HG02852 (cell line): ENCODE results near the gene TMEM164.
A peak's percentile ranks its signal among the peaks of the same experiment; 100 is the strongest.

Source experiments
- ATAC-seq: cut with Tn5 transposase; IDR thresholded peaks from one replicate; pipeline ENCODE4 v1.9.1; 2021; ENCODE audit warnings: mild to moderate bottlenecking, moderate library complexity; ENCODE audit not compliant: unreplicated experiment

The TMEM164 gene

DNA sequence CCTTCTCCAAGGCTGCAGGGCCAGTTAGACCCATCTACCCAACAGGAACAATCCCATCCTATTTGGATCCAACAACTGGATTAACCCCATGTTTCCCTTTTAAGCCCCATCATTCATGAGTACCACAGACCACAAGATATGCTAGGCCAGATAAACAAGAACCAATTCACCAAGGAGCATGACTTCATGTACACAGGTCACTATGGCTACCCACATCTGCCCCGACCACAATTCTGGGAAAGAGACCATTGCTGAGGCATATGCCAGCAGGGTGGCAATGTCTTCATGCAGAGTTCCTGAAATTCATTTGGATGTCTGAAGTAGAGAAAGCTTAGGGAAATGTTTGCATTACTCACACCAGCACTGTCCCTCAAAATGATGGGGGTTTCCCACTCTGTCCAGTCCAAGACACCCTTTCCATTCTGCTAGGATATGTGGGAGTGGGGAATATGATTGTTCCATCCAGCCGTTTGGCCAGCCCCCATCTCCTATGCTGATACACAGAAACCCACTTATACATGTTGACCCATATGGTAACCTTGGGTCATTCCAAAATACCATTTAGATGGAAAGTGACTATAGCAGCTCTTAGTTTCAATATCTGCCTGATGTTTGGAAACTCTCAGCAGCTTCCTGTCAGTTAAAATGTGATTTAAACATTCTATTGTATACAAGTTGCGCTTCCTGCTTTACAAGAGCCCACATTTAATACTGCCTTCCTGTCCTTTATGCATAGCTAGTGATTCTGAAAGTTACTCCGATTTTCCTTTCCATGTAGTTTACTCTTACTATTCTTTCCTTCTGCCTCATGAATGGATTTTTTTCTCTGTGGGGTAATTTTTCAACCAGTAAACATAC lies 186.0 kb downstream of the TMEM164 start:
- ATAC-seq, result peak; percentile 50

DNA sequence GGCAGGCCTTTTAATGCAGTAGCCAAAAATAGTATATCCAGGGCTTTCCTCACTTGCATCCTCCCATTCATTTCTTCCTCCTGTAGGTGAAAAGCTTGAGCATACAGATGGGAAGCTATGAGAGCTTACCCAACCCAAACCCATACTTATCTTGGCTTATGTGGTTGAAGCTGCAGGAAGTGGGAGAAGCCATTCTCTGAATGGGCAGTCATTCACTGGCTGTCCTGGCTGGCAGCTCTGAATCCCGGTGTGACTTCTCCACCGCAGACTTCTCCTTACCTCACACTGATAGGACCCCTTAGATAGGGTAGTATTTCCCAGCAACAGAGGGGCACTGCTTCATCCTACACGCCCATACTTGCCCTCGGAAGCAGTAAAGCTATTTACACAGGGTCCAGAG lies 189.6 kb downstream of the TMEM164 start:
- no peak for ATAC-seq

DNA sequence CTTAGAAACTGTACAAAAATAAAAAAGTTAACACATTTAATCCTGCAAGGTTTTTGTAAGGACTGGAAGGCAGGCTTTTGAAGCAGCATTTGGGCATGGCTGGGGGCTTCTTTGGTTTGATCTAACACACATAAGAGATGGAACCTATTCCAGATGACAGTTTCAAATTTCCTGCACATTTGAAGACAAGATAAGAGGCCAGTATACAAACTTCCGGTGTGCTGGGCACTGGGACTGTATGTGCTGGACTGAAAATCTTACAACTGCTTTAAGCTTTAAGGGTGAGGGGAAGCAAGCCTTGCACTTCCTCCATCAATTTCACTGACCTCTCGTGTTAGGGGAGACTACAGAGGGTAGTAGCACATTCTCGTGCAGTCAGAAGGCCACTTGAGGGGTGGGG lies 192.1 kb downstream of the TMEM164 start:
- no peak for ATAC-seq

DNA sequence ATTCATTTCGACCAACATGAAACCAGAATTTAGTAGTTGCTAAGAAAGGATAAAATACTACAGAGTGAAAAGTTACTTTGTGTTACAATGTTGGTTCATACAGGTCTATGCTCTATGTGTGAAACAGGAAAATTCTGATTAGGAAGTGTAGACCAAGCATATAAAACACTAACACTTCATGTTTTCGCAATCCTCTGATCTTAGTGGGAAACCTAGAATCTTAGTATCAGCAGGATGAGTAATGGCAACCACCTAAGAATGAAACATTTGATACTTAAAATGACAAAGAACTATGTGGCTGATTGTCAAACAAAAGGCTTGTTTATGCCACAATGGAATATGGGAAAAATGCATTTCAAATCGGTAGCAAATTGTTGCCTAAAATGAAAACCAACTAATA lies 198.9 kb downstream of the TMEM164 start:
- ATAC-seq, result no peak

DNA sequence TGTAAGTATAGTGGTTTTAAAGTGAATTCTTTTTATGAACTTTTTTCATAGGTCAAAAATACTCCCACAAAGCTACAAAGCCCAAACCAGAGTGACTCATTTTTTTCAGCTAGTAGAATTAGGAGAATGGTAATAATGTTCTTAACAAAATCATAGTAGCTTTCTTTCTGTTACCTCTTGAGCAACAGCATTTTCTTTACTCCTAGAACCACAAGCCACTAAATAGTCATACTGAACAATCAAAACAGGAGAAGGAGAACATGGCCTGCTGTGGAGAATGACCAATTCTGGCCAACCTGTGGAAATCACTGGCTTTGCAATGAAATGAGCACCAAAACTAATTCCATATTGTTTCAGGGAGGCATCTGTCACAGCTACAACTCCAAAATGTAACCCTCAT lies 202.1 kb downstream of the TMEM164 start:
- no peak for ATAC-seq

DNA sequence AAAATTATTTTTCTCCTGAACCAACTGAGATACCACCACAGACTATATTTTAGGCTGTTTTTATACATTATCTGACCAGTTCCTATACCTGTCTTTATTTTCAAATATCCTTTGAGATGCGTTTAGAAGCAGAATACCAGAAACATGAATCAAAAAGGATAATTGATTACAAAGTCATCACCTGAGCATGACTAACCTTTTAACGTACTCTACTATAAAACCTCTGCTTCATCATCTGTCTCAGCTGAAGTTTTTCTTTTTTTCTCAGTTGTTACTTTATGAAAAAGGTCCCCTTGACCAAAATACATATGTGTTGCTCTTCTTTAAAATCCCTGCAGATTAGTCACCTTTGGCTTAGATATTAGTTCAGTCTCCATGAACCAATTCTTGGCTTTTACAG lies 205.2 kb downstream of the TMEM164 start:
- ATAC-seq, result no peak

DNA sequence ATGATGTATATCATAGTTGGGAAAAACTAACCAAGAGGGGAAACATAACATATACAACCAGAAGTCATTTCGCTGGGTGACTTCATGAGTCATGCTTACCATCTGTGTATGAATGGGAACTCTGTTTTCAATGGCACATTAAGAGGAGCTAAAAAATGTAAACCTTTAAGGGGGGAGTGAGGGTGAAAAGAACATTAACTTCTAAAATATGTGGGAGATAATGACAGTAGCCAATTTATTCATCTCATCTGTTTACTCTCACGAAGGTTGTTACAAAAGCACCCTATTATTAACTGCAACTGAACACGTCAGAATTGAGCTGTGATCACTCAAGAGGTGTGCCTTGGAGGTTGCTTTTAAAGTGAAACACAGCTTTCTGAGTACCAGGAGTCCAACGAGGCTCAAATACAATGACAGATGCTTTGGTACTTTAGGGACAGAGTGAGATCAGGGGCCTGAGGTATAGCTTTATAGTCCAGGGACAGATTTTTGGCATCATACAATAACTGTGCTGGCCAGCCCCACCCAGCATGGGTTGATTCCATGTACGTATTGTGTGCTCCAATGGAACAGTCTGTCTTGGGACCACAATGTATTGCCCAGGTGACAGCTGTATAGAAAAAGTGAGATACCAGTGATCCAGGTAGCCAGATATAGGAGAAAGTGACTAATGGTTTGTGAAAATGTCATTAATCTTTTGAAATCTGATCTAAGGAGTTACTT lies 207.7 kb downstream of the TMEM164 start:
- ATAC-seq, result no peak

DNA sequence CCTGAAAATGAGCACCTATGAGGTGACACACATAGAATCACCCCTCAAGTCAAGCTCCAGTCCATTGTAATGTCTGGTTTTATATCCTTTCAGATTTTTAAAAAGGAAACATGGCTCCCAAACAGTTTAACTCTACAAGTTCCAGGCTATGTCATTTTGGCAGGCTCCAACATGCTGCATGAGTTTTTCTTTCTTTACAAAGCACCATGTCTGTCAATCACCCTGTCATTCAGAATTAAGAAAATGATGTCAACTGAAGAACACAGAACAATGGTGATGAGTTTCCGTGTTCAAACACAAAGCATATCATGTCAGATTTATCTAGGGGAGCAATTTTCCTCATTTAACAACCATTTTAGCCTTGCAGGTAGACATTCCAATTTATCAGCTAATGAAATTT lies 208.4 kb downstream of the TMEM164 start:
- no peak for ATAC-seq

DNA sequence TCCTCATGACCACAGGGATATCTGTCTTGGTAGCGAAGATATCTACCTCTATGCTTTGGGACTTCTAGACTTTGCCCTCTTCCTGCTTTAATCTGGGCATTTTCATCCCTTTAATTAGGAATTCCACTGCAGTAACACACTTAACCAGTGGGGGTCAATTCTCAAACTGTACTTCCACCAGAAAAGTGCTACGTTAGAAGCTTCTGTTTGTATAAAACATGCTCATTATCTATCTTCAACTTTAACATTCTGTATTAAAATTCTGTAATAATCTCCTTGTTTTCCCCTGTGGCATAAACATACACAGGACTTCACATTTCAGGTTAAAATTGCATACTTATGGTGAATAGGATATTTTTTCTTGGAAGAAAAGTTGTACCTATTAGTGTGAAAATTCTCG lies 209.4 kb downstream of the TMEM164 start:
- no peak for ATAC-seq

DNA sequence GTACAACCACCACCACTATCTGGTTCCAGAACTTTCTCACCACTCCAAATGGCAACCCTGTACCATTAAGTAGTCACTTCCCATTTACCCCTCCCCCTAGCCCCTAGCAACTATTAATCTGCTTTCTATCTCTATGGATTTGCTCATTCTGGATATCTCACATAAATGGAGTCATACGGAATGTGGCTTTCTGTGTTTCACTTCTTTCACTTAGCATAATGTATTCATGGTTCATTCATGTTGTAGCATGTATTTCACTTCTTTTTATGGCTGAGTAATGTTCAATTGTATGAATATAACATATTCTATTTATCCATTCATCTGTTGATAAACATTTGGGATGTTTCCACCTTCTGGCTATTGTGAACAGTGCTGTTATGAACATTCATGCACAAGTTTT lies 210.3 kb downstream of the TMEM164 start:
- no peak for ATAC-seq

DNA sequence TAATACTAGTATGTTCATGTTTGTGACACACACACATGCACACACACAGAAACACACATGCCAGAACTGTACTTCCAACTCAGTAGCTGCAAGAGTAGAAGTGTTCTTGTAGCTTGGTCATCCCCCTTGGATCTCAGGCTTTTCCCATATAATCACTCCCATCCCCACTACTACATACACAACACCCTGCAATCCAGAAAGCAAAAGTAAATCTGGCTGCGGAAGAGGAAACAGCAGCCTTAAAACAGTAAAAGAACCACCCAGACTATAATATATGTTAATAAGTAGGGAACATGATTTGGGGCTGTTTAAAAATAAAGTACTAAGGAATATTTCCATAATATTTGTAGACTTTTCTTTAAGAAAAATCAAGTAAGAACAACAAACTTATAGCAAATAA lies 211.8 kb downstream of the TMEM164 start:
- ATAC-seq, result no peak

DNA sequence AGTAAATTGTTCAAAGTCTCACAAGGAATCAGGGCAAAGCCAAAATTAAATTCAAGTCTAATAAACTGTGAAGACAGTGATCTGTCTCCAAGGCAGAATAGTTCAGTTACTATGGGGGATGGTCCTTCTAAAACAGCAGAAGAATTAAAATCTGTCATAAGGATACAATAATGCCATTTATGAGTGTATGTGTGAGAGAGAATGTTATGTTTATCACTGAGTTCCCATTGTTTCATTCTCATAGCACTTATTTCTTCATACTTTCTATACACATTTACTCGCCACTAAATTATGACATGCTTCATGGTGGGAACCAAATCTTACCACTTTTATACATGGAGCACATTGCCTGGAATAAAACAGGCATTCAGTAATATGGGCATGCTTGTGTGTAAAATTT lies 212.5 kb downstream of the TMEM164 start:
- no peak for ATAC-seq

DNA sequence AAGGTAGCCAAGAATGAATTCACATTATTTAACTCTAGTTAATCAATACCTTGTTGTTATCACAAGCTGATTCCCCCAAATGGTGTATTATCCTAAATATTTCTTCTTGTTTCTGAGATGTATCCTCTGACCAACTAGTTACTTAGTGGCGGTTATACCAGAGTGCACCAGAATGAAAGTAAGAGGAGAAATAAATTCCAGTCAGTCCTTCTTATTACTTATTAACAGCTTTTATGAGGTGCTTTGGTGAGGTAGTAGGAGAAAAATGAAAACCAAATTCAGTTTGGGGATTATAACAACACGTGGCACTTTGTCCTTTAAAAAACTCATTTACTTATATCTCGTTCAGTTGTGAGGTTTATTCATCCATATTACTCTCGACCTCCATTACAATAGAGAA lies 213.1 kb downstream of the TMEM164 start:
- no peak for ATAC-seq

DNA sequence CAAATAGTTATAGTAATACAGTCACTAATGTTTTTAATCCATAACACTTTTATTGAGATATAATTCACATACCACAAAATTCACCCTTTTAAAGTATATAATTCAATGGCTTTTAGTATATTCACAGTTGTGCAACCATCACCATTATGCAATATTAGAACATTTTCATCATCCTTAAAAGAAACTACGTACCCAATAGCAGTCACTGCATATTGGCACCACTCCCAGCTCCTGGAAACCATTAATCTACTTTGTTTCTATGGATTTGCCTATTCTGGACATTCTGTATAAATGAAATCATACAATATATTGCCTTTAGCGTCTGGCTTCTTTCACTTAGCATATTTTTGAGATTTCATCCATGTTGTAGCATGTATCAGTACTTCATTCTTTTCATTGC lies 215.7 kb downstream of the TMEM164 start:
- no peak for ATAC-seq

DNA sequence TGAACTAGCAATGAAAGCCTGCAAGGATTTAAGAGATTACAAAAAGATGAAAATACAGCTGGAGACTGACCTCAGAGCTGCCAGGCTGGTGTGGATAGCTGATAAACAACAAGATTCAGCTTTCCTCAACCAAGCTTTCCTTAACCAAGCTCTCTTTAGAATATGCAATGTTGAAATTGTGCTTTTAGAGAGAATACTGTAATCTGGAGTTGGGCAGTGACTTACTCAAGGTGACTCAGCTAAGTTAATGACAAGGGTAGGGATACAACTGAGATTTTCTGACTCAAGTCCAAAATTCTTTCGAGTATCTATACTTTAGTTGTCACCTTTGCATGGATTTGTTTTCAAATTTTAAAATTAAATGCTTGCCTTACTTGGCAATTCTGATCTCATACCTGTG lies 217.0 kb downstream of the TMEM164 start:
- no peak for ATAC-seq

DNA sequence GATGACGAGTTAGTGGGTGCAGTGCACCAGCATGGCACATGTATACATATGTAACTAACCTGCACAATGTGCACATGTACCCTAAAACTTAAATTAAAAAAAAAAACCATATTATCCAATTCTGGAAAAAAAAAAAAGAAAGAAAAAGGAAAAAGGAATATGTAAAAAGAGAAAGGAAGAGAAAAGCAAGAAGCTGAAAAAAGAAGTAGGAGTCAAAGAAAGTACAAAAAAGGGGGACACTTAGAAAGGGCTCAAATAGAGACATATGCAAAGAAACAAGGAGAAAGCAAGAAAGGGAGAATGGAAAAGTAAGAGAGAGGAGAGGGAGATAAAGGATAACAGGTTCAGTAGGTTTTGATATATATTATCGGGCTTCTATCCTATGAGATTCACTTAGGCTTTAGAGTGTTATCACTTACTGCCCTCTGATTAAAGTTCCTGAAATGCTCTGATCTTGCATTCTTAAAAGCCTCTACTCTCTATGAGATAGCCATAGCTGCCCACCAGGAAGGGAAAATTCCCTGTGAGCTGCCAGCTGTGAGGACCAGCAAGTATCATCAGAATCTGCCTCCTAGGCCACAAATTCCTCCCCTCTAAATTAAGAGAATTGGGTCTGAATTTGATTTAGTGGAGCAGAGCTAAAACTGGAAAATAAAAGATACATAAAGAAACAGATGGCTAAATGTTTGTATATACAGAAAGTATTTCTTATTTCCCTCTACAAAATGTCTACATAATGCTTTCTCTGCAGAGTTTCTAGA lies 219.8 kb downstream of the TMEM164 start:
- ATAC-seq, result no peak

DNA sequence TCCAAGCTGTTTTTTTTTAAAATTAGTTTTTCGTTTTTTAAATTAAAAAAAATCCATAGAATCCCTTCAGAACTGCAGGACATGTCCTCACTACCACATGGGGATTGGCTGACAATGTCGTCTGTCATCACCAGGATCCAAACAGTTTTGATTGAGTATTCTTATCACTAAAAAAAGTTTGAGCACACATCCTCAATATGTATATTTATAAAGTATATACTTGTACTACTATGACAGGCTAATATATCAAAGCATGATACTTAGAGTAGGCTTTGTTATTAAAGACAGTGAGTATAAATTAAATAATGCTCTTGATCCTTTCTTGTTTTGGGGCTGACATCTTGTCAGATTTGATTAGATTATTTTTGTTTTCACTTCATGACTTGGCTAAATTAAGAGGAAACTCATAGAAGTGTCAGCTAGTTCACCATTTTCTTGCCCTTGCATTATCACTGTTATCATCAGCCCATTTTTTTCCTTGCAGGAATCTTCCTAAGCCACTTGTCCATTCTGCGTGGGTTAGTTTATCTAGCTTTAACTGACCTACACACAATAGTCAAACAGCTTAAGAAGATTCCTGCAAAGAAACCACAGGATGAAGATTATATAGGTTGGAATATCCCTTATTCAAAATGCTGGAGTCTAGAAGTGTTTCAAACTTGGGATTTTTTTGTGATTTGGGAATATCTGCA lies 222.2 kb downstream of the TMEM164 start:
- ATAC-seq, result no peak

DNA sequence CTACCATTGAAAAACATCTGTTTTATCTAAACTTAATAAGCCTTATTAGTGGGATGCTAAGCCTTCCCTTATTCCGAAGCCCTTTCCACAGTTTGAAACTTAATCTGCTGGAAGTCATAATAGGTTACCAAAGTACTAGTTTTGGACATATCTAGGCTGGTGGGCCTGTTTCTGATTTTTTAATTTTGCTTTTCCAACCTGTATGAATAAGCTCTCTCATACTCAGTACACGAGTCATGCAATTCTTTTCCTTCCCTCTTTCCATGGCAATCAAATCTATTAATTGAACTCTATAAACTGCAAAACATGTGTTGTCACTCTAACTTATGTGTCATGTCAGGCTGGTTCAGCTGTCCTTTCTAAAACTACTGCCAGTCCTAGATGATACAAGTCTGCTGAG lies 224.0 kb downstream of the TMEM164 start:
- no peak for ATAC-seq
